GM12878 (cell line): ENCODE results near the gene KLHDC8A. TPM values are rescaled to one million over a fixed set of nuclear protein-coding genes. Genes with fewer than 3 reads are reported as not detected.

ENCODE experiments used
- ATAC-seq: fragments of 200-7000 bp; cut with Tn5 transposase; 3 replicates; pipeline ENCODE4 v1.9.1; 2020; ENCODE audit warnings: mild to moderate bottlenecking, moderate library complexity
- BruUV-seq: library from RNA; stranded (reverse); fragments of 400-500 nt; replicated peaks from 2 replicates; lab custom pipeline; 2021; lab: Mats Ljungman, UMichigan
- CTCF ChIA-PET: fragments of 300-600 bp; sonication (Branson Sonifier 250); formaldehyde crosslinking; extraction: SDS; loops from one replicate; lab custom pipeline; 2021; ENCODE audit warnings: inconsistent platforms; lab: Yijun Ruan, JAX
- POLR2A ChIA-PET: fragments of 350-600 bp; formaldehyde crosslinking; extraction: SDS; loops from one replicate; lab custom pipeline; 2021; ENCODE audit warnings: inconsistent platforms; lab: Charles Lee
- RAD21 ChIA-PET: fragments of 300-600 bp; sonication (Branson Sonifier 250); formaldehyde crosslinking; loops from one replicate; lab custom pipeline; 2023; ENCODE audit warnings: antibody characterized with exemption; ENCODE audit not compliant: unreplicated experiment; lab: Charles Lee
- SMC1A ChIA-PET: fragments of 300-600 bp; sonication (Branson Sonifier 250); formaldehyde crosslinking; loops from one replicate; lab custom pipeline; 2023; ENCODE audit not compliant: unreplicated experiment, uncharacterized antibody; lab: Charles Lee
- DNase-seq: peaks from one replicate; pipeline ENCODE4 v3.0.0-alpha.2; 2011; ENCODE audit warnings: low read depth, low spot score
- FAIRE-seq: peaks from 3 replicates; lab custom pipeline; 2011; peaks lifted over from hg19 to GRCh38; lab: Jason Lieb, UNC
- H2AFZ ChIP-seq: 2 replicates; pipeline ENCODE4 v1.6.0; 2011; ENCODE audit warnings: low read depth, low read length, control low read depth; ENCODE audit not compliant: control insufficient read depth
- H3K27ac ChIP-seq: 2 replicates; pipeline ENCODE4 v1.5.1; 2011; ENCODE audit warnings: control low read depth; ENCODE audit not compliant: control insufficient read depth, insufficient read depth
- H3K27me3 ChIP-seq, 2 experiments: replicated peaks in 1 of 2; 2 replicates each; pipeline versions ENCODE4 v1.6.0 to v1.6.1; 2011; ENCODE audit warnings: low read length in 1 of 2; ENCODE audit not compliant: control insufficient read depth in 2 of 2, insufficient read depth in 2 of 2
- H3K36me3 ChIP-seq, 2 experiments: 2 replicates each; pipeline ENCODE4 v1.5.1; 2011; ENCODE audit warnings: low read length in 1 of 2; ENCODE audit not compliant: control insufficient read depth in 2 of 2, insufficient read depth in 2 of 2
- H3K4me1 ChIP-seq: 2 replicates; pipeline ENCODE4 v1.6.1; 2011; ENCODE audit warnings: mild to moderate bottlenecking, low read length, moderate library complexity, mixed read lengths; ENCODE audit not compliant: control insufficient read depth, insufficient read depth
- H3K4me2 ChIP-seq: 2 replicates; pipeline ENCODE4 v1.6.0; 2011; ENCODE audit warnings: control low read depth; ENCODE audit not compliant: control insufficient read depth, insufficient read depth
- H3K4me3 ChIP-seq: fragments of 200-600 bp; sonication (generic); 2 replicates; pipeline ENCODE4 v1.5.1; 2016
- H3K79me2 ChIP-seq: 2 replicates; pipeline ENCODE4 v1.6.0; 2011; ENCODE audit warnings: low read length; ENCODE audit not compliant: control insufficient read depth, insufficient read depth
- H3K9ac ChIP-seq: 2 replicates; pipeline ENCODE4 v1.8.0; 2011; ENCODE audit warnings: low read length, control low read depth, mixed read lengths; ENCODE audit not compliant: control insufficient read depth, insufficient read depth
- H3K9me3 ChIP-seq: replicated peaks from 3 replicates; pipeline ENCODE4 v1.5.1; 2011; ENCODE audit warnings: mild to moderate bottlenecking, low read length; ENCODE audit not compliant: control insufficient read depth, insufficient read depth
- H4K20me1 ChIP-seq: 2 replicates; pipeline ENCODE4 v1.6.0; 2011; ENCODE audit not compliant: control insufficient read depth, insufficient read depth
- BMI1 ChIP-seq: fragments of 450-650 bp; IDR thresholded peaks from 2 replicates; pipeline ENCODE4 v1.6.1; 2016; ENCODE audit warnings: mild to moderate bottlenecking, moderate library complexity, borderline replicate concordance
- CREB1 ChIP-seq: IDR thresholded peaks from 2 replicates; pipeline ENCODE4 v1.6.1; 2012; ENCODE audit warnings: low read depth, mild to moderate bottlenecking, inconsistent platforms
- EED ChIP-seq: sonication (generic); IDR thresholded peaks from 2 replicates; pipeline ENCODE4 v1.6.1; 2016; ENCODE audit warnings: antibody characterized with exemption, low read depth
- IKZF1 ChIP-seq: fragments of 450-650 bp; conservative IDR thresholded peaks from 2 replicates; pipeline ENCODE4 v1.6.1; 2017; ENCODE audit warnings: antibody characterized with exemption, mild to moderate bottlenecking
- MTA2 ChIP-seq: fragments of 450-650 bp; IDR thresholded peaks from 2 replicates; pipeline ENCODE4 v1.6.1; 2016; ENCODE audit warnings: low read depth, mild to moderate bottlenecking, moderate library complexity
- POLR2A ChIP-seq: IDR thresholded peaks from 2 replicates; pipeline ENCODE4 v1.6.1; 2011; ENCODE audit warnings: low read depth, mild to moderate bottlenecking, low read length
- RFX5 ChIP-seq: IDR thresholded peaks from 2 replicates; pipeline ENCODE4 v1.6.1; 2011; ENCODE audit warnings: low read depth, low read length, improper control_type of control experiment
- SMARCA5 ChIP-seq: fragments of 450-650 bp; IDR thresholded peaks from 2 replicates; pipeline ENCODE4 v1.6.1; 2017; ENCODE audit warnings: mild to moderate bottlenecking
- TCF3 ChIP-seq: IDR thresholded peaks from 2 replicates; pipeline ENCODE4 v1.6.1; 2012; ENCODE audit warnings: low read depth, mild to moderate bottlenecking, low read length, borderline replicate concordance; ENCODE audit not compliant: insufficient read depth
- ZNF207 ChIP-seq: fragments of 450-650 bp; IDR thresholded peaks from 2 replicates; pipeline ENCODE4 v1.6.1; 2014; ENCODE audit warnings: antibody characterized with exemption, mild to moderate bottlenecking, borderline replicate concordance
- WGBS: methylation state at CpG from one replicate; pipeline ENCODE4 v1.1.6; 2016; ENCODE audit warnings: low lambda C conversion rate; ENCODE audit not compliant: insufficient replicate concordance, insufficient coverage; ENCODE audit errors: missing lambda C conversion rate; 5-methylcytosine and 5-hydroxymethylcytosine counted together
- in situ Hi-C: fragments of 300-500 bp; cut with MboI; formaldehyde crosslinking; loops from 9 replicates; pipeline ENCODE4 v1.14.3; 2018; ENCODE audit warnings: mixed read lengths
- intact Hi-C: fragments of 100-400 bp; cut with micrococcal nuclease; formaldehyde crosslinking; loops from one replicate; pipeline ENCODE4 v1.14.2; 2022; ENCODE audit not compliant: unreplicated experiment
- polyA plus RNA-seq, 11 experiments: library from polyadenylated mRNA; depleted of rRNA in 4 of 11; unstranded in 6 of 11; stranded (reverse) in 5 of 11; fragments of >200 nt; fragmentation: Nextera tagmentation in 4 of 11; fragmentation: Illumina TruSeq in 1 of 11; extraction: Ambion mirVana in 4 of 11; extraction: Trizol in 1 of 11; gene quantifications; 1 replicate in 1 of 11; 2 replicates in 10 of 11; pipeline versions ENCODE4 v1.2.1 to v1.2.3, GENCODE V29; 2011 to 2016; ENCODE audit warnings: inconsistent platforms in 2 of 11, missing spikeins in 2 of 11, low read depth in 1 of 11
- total RNA-seq, 4 experiments: library from RNA; depleted of rRNA in 3 of 4; stranded (reverse); fragments of >200 nt in 3 of 4; fragmentation: Illumina TruSeq in 1 of 4; extraction: Trizol in 1 of 4; gene quantifications; 2 replicates each; pipeline versions ENCODE4 v1.2.1 to v1.2.3, GENCODE V29; 2013 to 2021
- TF ChIP-seq, protein P1 (sequence below): fragments of 450-650 bp; formaldehyde crosslinking; IDR thresholded peaks from 2 replicates; pipeline ENCODE4 v1.4.0; 2020; ENCODE audit warnings: mild to moderate bottlenecking, moderate library complexity
- TF ChIP-seq, protein P2 (sequence below), 3 experiments: IDR thresholded peaks in 2 of 3; conservative IDR thresholded peaks in 1 of 3; 2 replicates each; pipeline ENCODE4 v1.5.1; 2011; ENCODE audit warnings: low read depth in 3 of 3, low read length in 3 of 3, mild to moderate bottlenecking in 3 of 3, control low read depth in 2 of 3, moderate library complexity in 2 of 3, inconsistent platforms in 1 of 3, mixed read lengths in 1 of 3; ENCODE audit not compliant: control insufficient read depth in 2 of 3, insufficient read depth in 1 of 3; ENCODE audit errors: extremely low read depth in 1 of 3

Gene KLHDC8A
- total and polyA plus RNA-seq, 10 of the 15 experiments (the other 5 are each of a cell fraction or from before 2014, with no cell fraction given), result not detected

DNA sequence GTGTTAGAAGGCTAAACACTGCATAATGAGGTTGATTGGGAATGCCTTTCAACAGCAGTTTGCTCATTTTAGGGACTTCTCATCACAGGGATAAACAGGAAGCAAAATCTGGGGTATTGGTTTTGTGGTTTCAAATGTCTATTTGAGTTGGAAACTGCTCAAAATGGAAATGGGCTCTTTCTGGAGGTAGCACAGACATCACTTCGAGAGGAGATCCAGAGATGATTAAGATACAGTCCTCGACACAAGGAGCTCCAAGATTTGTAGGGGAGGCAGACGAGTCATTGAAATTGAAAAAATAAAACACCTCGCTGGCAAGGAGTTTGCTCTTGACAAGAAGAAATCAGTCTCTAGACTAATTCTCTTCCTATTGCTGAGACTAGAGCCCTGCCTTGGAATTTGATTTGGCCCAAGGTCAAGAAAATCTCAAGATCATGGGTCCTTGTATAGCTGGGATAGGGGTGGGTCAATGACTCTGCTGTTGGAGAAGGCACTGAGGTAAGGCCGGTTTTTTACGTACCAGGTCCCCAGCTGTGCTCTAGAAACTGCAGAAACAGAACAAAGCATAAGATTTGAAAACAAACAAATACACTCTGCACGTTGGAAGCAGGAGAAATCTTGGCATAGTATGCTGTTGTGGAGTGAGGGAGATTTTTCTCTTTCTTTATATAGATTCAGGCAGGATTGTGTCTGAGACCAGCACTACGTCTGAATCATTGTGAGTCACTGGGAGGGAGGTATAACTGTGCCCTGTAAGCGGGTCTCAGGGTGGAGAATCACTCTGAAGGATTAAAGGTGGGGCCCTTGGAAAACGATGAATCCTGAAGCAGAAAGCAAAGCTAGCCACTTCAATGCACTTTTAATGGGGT lies 17.7 kb upstream of the KLHDC8A start (continued):
- TF ChIP-seq ZNF207, result no peak
- TF ChIP-seq POLR2A, result no peak
- TF ChIP-seq SMARCA5, result no peak
- TF ChIP-seq, protein P1, sequence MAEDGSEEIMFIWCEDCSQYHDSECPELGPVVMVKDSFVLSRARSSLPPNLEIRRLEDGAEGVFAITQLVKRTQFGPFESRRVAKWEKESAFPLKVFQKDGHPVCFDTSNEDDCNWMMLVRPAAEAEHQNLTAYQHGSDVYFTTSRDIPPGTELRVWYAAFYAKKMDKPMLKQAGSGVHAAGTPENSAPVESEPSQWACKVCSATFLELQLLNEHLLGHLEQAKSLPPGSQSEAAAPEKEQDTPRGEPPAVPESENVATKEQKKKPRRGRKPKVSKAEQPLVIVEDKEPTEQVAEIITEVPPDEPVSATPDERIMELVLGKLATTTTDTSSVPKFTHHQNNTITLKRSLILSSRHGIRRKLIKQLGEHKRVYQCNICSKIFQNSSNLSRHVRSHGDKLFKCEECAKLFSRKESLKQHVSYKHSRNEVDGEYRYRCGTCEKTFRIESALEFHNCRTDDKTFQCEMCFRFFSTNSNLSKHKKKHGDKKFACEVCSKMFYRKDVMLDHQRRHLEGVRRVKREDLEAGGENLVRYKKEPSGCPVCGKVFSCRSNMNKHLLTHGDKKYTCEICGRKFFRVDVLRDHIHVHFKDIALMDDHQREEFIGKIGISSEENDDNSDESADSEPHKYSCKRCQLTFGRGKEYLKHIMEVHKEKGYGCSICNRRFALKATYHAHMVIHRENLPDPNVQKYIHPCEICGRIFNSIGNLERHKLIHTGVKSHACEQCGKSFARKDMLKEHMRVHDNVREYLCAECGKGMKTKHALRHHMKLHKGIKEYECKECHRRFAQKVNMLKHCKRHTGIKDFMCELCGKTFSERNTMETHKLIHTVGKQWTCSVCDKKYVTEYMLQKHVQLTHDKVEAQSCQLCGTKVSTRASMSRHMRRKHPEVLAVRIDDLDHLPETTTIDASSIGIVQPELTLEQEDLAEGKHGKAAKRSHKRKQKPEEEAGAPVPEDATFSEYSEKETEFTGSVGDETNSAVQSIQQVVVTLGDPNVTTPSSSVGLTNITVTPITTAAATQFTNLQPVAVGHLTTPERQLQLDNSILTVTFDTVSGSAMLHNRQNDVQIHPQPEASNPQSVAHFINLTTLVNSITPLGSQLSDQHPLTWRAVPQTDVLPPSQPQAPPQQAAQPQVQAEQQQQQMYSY (CRISPR knock-in tag), result no peak

DNA sequence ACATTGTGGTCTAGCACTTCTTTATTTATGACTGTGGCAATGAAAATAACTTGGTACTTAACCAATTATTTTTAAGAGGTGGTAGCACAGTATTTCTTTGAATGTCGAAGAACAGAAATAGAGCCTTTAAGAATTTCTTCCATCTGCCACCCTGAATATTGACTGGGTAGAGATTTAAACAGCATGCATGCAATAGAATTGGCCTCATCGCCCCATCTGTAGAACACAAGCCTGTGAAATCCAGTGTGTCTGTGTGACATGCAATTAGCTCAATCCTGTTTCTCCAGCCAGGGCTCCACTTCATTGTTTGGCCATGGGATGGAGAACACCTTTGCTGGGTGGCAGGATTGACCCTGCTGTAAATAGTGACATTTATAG lies 17.1 kb upstream of the KLHDC8A start:
- in situ Hi-C loops (no loop called here), intact Hi-C loops (no loop called here)
- DNase-seq (no peak), ATAC-seq (no peak), FAIRE-seq (no peak)
- Histone ChIP-seq H2AFZ (no peak overlapping the region), H3K4me2 (no peak overlapping the region), H4K20me1 (no peaks in the 10 kb centered on the region), H3K27me3 (peaks cover 4 to 5% of the 10 kb centered on the region in 2 experiments; a peak in 3 of 4 replicates), H3K27ac (no peak overlapping the region), H3K4me1 (no peaks in the 10 kb centered on the region), H3K36me3 (no peaks in the 10 kb centered on the region), H3K4me3 (no peak overlapping the region), H3K9me3 (no peaks in the 10 kb centered on the region)
- RAD21 ChIA-PET, result interaction anchor here (1.4 kb wide), 1 partner anchor 37 kb away, joined by 3 read pairs; no protein-coding TSS in a partner anchor
- SMC1A ChIA-PET, result interaction anchor here (1.4 to 1.5 kb wide), 2 partner anchors 20 to 23 kb away, joined by 4 read pairs; no protein-coding TSS in a partner anchor
- POLR2A ChIA-PET, result no interaction called here
- BruUV-seq, result no TSS peak
- CTCF ChIA-PET, result interaction anchor here (1.3 to 2.7 kb wide), 3 partner anchors 16 to 115 kb away, joined by 3 to 8 read pairs (median 5); no protein-coding TSS in a partner anchor
- WGBS, result 6% methylated on average over 2 of the region's 2 CpGs
- TF ChIP-seq, protein P2, sequence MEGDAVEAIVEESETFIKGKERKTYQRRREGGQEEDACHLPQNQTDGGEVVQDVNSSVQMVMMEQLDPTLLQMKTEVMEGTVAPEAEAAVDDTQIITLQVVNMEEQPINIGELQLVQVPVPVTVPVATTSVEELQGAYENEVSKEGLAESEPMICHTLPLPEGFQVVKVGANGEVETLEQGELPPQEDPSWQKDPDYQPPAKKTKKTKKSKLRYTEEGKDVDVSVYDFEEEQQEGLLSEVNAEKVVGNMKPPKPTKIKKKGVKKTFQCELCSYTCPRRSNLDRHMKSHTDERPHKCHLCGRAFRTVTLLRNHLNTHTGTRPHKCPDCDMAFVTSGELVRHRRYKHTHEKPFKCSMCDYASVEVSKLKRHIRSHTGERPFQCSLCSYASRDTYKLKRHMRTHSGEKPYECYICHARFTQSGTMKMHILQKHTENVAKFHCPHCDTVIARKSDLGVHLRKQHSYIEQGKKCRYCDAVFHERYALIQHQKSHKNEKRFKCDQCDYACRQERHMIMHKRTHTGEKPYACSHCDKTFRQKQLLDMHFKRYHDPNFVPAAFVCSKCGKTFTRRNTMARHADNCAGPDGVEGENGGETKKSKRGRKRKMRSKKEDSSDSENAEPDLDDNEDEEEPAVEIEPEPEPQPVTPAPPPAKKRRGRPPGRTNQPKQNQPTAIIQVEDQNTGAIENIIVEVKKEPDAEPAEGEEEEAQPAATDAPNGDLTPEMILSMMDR (IDR thresholded peaks at IDR 0.05 in 2 of 3, conservative IDR thresholded peaks at IDR 0.05 in 1 of 3; ENCODE audit: control insufficient read depth in 2 of 3, extremely low read depth in 1 of 3, insufficient read depth in 1 of 3, low read depth in 3 of 3, low read length in 3 of 3), result no peak
- TF ChIP-seq BMI1, result no peak
- no peak for TF ChIP-seq TCF3
- no peak for TF ChIP-seq MTA2
- TF ChIP-seq CREB1, result no peak
- no peak for TF ChIP-seq EED
- no peak for TF ChIP-seq RFX5
- TF ChIP-seq IKZF1, result no peak
- TF ChIP-seq, all 136 proteins: peak for 0
- no peaks in the 10 kb centered on the region for H3K79me2 ChIP-seq
- H3K9ac ChIP-seq, result no peak overlapping the region
